GM19463 (cell line): ENCODE data around the gene COMT.

Source experiments
- ATAC-seq: cut with Tn5 transposase; IDR thresholded peaks from one replicate; pipeline ENCODE4 v1.9.1; 2021; ENCODE audit warnings: mild to moderate bottlenecking, moderate library complexity; ENCODE audit not compliant: unreplicated experiment

Gene COMT

GRCh38 chr22:19955241-19956128 is 13.9 kb downstream of the COMT start:
- no peak for ATAC-seq

- no peak for ATAC-seq
Observed at GRCh38 chr22:19957445-19957844, 15.9 kb downstream of the COMT start.

DNA sequence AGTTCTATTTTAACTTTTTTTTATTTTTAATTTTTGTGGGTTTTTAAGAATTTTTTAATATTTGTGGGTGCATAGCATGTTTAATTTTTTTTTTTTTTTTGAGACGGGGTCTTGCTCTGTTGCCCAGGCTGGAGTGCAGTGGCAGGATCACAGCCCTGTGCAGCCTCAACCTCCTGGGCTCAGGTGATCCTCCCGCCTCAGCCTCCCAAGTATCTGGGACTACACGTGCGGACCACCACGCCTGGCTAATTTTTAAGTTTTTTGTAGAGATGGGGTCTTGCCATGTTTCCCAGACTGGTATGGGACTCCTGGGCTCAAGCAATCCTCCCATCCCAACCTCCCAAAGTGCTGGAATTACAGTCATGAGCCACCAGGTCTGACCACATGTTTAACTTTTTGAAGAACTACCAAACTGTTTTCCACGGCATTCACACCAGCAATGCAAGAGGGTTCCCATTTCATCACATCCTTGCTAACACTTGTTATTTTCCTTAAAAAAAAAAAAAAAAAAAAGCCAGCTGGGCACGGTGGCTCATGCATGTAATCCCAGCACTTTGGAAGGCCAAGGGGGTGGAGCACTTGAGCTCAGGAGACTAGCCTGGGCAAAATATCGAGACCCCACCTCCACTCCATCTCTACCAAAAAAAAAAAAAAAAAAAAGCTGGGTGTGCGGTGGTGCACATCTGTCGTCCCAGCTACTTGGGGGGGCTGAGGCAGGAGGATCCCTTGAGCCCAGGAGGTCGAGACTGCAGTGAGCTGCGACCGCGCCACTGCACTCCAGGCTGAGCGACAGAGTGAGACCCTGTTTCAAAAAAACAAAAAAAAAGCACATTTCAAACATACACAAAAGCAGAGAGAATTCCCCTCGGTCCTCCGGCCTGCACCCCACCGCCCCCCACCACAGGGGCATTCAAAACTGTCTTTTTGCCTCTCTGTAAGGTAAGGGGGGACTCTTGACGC is 16.8 kb downstream of the COMT start:
- ATAC-seq: no peak

GRCh38 chr22:19959043-19959586 is 17.5 kb downstream of the COMT start:
- no peak for ATAC-seq

GRCh38 chr22:19959587-19960490 is 18.3 kb downstream of the COMT start:
- no peak for ATAC-seq

DNA sequence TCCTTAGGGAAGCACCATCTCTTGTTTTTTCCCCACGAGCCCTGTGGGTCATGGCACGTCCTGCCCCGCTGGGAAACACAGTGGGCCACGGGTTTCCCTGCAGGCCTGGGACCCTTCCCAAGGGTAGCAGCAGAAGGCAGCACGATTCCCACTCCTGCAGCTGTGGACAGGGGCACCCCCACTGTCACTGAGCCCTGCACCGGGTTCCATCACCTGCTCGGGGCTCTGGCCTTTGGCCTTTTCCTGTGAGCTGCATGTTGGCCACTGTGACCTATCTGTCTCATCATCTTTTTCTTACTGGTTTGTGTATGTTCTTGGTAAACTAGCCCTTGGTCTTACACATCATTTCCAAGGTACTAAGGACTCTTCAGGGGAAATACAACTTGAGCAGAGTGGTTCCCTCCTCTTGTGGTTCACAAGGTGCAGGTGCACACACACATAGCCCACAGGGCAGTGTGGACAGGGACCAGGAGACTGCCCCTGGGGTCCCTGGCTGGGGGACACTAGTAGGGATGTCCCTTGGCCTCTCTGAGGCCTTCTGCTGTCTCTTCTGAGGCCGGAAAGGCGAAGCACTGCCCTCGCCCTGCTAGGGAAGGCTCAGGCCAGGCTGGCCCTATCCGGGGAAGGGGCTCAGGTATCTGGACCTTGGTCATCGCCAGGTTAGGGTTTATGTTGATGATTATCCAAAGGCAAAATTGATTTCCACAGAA is 19.1 kb downstream of the COMT start:
- no peak for ATAC-seq

- ATAC-seq: no peak
Observed at GRCh38 chr22:19961201-19961580, 19.6 kb downstream of the COMT start.

DNA sequence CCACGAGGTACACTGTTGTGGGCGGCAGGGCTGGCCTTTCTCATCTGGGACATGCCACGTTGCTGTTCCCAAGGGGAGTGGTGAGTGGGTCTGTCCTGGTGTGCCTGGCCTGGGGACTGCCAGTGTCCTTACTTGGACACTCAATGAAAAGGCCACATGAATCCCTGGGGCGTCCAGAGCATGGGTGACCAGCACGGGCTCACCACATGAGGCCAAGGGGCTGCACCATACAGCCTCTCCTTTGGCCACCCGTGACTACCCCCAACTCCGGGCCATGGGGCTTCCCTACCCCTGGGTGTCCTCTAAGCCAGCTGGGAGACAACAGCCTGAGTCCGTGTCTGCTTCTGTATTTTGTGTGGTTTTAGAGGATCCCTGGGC is 20.3 kb downstream of the COMT start:
- ATAC-seq: no peak

DNA sequence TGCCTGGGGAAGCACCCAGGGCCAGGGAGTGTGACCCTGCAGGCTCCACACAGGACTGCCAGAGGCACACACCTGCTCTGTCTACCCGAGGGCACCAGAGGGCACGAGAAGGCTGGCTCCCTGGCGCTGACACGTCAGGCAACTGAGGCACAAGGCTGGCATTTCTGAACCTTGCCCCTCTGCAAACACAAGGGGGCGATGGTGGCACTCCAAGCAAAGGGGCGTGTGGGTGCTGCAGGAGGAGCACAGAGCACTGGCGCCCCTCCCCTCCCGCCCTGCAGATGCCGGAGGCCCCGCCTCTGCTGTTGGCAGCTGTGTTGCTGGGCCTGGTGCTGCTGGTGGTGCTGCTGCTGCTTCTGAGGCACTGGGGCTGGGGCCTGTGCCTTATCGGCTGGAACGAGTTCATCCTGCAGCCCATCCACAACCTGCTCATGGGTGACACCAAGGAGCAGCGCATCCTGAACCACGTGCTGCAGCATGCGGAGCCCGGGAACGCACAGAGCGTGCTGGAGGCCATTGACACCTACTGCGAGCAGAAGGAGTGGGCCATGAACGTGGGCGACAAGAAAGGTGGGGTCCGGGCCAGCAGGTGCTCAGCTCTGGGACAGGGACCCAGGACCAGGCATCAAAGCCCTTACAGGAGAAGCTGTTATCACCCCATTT is 20.8 kb downstream of the COMT start:
- no peak for ATAC-seq

- ATAC-seq: no peak
Observed at GRCh38 chr22:19962909-19963806, 21.6 kb downstream of the COMT start.

DNA sequence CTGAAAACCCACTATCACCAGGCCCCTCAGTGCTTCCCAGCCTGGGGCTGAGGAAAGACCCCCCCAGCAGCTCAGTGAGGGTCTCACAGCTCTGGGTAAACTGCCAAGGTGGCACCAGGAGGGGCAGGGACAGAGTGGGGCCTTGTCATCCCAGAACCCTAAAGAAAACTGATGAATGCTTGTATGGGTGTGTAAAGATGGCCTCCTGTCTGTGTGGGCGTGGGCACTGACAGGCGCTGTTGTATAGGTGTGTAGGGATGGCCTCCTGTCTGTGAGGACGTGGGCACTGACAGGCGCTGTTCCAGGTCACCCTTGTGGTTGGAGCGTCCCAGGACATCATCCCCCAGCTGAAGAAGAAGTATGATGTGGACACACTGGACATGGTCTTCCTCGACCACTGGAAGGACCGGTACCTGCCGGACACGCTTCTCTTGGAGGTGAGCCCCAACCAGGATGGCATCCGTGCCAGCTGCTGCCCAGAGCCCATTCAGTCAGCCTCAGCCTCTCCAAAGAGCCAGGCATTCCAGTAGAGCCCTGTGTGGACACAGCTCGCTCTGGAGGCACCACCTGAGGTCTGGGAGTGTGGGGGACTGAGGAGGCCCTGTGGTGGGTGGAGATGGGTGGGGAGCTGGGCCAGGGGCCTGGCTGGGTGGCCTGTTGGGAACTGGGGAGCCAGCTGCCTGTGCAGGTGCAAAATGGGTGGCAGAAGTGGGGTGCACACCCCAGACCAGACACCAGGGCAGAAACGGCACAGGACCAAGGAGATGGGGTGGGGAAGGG is 22.5 kb downstream of the COMT start:
- ATAC-seq: no peak

DNA sequence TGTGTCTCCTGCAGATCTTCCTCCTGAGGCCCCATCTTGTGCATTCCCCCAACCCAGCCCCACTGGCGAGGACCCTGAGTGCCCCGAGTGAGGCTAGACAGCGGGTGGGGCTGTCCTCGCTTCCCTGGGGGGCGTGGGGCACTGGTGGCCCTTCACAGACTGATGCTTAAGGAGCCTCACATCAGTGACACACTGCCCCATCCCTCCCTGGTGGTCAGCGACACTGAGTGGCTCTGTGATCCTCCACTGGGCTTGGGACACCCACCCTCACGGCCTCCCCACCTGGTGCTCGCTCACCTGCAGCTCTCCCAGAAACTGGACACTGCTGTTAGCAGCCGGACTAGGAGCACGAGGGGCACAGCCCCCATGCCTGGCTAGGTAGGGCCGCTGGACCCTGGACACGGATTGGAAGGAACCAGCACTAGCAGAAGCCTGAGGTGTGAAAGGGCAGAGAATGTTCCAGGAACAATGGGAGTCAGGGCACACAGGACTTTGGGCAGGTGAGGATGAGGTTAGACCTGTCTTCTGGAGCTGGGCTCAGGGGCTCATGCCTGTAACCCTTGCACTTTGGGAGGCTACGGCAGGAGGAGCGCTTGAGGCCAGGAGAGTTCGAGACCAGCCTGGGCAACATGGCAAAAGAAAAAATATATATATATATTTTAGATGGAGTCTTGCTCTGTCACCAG is 23.3 kb downstream of the COMT start:
- no peak for ATAC-seq

GRCh38 chr22:19965771-19966709 is 24.5 kb downstream of the COMT start:
- no peak for ATAC-seq

GRCh38 chr22:19966908-19967750 is 25.6 kb downstream of the COMT start:
- ATAC-seq: no peak

DNA sequence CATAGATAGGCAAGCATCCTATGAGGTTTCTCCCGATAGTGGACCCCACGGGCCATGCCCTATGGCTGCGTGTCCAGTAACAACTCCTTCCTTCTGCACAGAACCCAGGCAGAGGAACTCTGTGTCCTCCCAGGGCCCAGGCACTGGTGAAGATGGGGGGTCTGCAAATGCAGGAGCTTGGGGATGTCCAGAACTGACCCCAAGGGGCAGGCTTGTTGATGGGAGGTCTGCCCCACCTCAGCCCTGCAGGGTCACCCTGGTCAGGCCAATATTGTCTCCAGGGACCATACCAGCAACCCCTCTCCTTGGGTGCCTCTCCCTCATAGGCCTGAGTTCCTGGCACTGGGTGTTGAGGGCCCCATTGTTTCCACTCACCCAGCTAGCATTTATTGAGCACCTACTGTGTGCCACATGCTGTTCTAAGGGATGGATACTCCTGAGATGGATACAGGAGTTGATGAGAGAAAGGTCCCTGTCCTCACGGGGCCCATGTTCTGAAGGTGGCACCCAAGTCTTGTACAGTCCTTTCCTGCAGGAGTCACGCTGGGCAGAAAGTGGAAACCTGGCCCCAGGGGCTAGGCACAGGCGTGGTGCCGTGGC is 26.4 kb downstream of the COMT start:
- no peak for ATAC-seq
